GM11168 (cell line): ENCODE data around the gene DNAJC11.
"Not testable (repeated sequence)": the region's sequence is repeated elsewhere in the genome, so short reads cannot be mapped to it uniquely, and the experiment has no call there.

Experiments used
- in situ Hi-C: fragments of 300-500 bp; cut with MboI; formaldehyde crosslinking; loops from one replicate; pipeline ENCODE4 v1.12.0; 2022; ENCODE audit warnings: low sequenced_read_pairs; ENCODE audit not compliant: unreplicated experiment

DNAJC11 gene

DNA sequence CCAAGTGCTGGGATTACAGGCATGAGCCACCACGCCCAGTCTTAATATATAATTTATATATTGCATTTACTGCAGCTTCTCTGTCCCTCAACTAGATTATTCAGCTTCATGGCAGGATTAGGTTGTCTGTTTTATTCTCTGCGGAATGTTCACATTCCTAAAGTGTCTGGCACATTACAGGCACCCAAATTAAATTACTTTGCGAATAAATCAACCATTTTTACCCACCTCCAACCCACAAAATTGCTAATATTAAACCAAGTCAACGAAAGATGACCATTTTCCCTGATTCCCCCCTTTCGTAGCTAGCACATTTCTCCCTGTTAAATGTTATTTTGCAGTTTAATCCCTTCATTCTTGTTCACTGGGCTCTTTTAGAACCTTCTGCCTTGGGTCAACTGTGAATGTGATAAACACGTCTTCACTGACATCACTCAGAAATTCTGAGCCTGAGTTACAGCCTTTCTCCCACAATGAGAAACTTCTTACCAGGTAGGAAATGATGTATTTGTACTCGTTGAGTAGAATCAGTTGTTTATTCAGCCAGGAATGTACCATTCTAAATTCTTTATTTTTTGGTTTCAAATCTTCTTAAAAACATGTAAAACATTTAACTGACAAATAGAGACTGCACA lies 41.1 kb downstream of the DNAJC11 start:
- in situ Hi-C loops = no loop called here

DNA sequence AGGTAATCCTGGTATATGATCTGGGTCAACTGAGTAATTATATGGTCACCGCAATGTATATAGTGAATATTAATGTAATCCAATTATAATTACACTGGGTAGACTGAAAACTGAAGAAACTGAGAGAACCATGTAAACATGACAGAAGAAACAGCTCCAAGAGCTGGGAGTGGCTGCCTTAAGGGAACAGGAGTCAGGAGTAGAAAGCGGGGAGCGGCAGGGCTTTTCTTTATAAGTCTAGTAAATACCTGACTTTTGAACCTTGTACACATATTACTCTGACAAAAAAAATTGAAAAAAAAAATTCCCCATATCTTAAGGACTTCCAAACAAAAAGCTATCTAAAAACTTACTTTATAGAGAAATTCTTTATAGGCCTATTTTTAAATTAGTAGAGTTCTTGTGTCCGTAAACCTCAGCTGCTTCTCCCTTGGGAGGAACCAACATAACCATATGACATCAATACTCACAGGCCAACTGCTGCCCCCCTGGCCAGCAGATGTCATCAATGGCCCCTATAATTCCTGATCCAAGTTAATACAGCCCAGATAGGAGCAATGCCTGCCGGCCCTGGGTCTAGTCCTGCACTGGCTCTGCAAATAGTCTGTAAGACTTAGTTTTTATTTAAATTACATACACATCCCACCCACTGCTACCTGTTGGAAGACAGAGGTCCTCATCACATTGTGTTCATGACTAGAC lies 43.1 kb downstream of the DNAJC11 start:
- in situ Hi-C loops = no loop called here

GRCh38 chr1:6657138-6657537 lies 44.5 kb downstream of the DNAJC11 start:
- in situ Hi-C loops = no loop called here

DNA sequence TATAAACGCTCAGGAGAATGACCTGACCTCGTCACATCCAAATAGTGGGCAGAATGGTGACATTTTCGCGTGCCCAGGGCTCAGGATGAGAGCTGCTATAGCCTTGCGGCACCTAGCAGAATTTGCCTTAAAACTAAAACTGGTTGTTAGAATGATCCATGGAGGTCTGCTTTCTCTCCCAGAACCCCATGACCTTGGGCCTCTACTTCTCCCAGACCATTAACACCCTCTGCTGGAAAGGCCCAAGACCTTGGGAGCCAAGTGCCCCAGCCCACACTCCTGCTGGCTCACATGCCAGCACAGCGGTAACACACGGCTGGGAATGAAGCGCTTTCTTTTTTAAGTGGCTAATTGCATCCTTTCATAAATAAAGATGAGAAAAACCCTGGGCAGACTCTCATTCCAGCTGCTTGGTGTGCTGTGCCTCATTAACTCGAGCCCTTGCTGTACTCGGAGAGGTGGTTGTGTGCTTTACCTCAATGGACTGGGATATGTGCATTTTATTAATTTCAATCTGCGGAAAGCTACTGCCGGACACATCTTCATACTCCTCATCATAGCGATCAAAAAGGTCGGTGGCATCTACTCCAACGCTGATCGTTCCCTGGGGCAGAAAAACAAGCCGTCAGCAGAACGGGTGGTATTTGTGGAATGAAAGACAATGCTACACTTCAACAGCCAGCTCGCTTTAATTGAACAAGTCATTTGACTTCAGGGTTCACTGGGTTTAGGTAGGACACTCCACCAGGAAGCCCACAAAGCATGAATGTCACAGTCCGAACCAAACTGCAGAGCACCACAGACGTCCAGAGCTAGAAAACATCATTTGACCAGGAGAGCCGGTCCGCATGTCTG lies 48.0 kb downstream of the DNAJC11 start:
- in situ Hi-C loops = no loop called here

GRCh38 chr1:6652986-6653385 lies 48.6 kb downstream of the DNAJC11 start:
- in situ Hi-C loops = no loop called here

DNA sequence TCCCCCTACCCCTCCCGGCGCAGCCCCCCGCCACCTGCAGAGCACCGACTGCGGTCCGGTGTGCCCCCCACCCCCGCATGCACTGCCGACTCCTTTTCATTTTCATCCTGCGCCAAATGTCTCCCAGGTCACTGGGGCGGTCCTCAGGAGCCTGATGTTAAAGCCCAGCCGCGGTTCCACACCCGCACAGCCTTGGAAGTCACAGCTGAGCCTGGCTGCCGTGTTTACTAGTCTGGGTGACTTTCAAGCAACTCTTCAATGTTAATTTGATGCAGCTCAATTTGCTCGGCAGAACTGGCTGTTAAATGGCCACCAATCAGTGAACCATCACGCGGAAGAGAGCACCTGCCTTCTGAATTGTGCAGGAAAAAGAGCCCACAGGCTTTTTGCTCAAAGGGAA lies 49.7 kb downstream of the DNAJC11 start:
- in situ Hi-C loops = no loop called here

DNA sequence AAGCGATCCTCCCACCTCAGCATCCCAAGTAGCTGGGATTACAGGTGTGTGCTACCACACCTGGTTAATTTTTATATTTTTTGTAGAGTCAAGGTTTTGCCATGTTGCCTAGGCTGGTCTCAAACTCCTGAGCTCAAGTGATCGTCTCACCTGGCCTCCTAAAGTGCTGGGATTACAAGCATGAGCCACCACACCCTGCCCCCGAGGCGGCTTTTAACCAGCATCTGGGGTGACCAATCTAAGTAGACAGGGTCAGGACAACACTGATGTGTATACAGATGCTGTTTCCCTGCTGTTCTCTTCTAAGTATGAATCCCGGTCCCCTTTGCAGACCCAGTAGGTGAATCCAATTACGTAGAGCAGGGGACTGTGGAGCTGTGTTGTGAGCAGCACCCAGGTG lies 53.1 kb downstream of the DNAJC11 start:
- in situ Hi-C loops = no loop called here

GRCh38 chr1:6646499-6647148 lies 55.0 kb downstream of the DNAJC11 start:
- in situ Hi-C loops = no loop called here

DNA sequence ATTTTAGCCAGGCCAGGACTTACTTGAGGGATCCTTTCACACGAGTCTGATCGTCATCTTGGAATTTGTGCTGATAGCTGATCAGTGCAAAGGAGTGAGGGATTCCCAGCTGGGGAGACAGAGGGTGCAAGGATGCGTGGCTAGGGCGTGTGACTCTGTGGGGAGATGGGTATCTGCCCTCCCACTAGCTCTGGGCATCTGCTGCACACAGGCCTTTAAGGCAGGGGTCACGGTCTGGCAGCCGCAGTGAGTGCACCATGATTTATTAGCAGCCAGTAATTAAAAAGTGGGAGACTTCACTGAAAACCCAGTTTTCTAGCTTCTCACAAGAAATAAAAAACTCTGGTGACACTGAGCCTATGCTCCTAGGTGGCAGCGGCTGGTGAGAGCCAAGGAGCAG lies 56.6 kb downstream of the DNAJC11 start:
- in situ Hi-C loops = no loop called here

DNA sequence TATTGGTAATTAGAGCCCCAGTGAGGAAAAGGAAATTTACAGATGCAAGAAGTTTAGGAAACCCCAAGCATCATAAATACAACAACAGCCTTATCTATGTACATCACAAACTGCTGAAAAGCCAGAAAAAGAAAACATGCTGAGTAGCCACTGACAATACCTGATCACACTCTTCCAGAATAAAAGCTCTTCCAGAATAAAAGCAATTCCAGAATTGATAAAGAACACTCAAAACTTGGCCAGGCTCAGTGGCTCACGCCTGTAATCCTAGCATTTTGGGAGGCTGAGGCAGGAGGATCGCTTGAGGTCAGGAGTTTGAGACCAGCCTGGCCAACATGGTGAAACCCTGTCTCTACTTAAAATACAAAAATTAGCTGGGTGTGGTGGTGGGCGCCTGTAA lies 60.7 kb downstream of the DNAJC11 start:
- in situ Hi-C loops = not testable (repeated sequence)

- in situ Hi-C loops = no loop called here
Observed at GRCh38 chr1:6638226-6638625, 63.4 kb downstream of the DNAJC11 start.

GRCh38 chr1:6637770-6638169 lies 63.8 kb downstream of the DNAJC11 start:
- in situ Hi-C loops = no loop called here

DNA sequence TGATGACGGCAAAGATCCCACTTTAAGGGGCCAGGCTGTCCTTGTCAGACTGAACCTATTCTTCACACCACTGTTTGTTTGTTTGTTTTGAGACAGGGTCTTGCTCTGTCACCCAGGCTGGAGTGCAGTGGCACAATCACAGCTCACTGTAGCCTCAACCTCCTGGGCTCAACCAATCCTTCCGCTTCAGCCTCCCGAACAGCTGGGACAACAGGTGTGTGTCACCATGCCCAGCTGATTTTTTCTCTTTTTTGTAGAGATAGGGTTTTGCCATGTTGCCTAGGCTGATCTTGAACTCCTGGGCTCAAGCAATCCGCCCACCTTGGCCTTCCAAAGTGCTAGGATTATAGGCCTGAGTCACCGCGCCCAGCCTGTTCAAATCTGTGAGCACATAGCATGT lies 64.8 kb downstream of the DNAJC11 start:
- in situ Hi-C loops = not testable (repeated sequence)

GRCh38 chr1:6635910-6636760 lies 65.5 kb downstream of the DNAJC11 start:
- in situ Hi-C loops = no loop called here

DNA sequence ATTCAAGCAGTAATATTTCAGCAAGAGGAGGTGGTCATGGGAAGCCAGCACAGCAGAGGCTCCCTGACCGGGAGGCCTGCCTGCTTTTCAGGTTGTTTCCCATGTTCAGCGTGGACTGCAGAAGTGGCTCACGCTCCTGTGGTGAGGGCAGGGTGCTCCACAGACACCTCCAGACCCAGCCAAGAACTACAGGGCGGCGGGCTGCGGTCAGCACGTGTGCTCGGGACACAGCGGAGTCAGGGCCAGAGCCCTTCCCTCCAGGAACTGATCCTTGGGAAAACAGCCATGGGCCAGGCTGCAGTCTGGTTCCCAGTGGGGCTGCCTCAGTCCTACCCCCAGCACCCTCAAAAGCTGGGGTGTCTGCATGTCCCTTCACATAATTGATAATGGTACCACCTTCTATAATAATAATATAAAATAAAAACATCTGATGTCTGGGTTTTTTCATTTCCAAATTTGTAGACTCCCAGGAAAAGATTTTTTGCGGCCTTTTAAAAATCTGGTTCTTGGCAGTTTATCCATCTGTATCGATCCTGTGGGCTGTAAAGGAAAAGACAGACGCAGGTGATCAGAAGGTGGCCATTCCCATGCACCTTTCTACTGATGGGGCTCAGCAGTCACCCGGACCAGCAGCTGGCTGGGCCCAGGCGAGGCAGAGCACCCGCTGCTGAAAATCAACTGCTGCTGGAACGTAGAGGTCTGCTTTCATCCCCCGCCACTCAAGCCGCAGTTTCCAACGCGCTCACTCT lies 66.3 kb downstream of the DNAJC11 start:
- in situ Hi-C loops = no loop called here

DNA sequence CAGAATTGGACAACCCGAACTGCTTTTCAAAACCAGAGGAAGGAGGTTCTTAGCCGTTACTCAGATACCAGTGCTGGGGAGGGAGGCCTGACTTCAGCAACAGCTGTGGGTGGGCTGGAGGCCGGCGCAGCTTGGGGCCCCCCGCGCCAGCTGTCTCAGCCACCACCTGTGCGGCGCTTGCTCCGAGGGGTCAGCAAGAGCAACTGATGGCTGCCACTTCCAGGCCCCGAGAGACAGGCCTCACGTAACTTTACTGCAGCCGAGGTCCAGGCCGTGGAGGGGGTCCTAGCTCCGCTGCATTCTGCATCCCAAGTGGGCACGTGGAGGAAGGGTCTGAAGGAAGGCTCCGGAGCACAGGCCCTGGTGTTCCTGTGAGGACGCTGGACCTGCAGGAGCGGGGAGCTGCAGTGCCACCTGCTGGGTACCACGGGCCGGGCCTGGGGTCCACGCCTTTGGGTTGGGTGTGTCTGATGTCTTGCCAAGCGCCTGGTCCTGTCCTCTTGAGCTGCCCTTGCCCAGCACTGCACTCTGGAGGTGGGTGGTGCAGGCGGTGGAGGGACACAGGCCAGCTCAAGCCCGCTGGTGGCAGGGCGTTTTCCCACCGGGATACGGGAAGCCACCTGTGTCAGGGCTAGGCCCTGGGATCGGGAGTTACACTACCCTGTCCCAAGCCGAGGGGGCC lies 67.1 kb downstream of the DNAJC11 start:
- in situ Hi-C loops = no loop called here

DNA sequence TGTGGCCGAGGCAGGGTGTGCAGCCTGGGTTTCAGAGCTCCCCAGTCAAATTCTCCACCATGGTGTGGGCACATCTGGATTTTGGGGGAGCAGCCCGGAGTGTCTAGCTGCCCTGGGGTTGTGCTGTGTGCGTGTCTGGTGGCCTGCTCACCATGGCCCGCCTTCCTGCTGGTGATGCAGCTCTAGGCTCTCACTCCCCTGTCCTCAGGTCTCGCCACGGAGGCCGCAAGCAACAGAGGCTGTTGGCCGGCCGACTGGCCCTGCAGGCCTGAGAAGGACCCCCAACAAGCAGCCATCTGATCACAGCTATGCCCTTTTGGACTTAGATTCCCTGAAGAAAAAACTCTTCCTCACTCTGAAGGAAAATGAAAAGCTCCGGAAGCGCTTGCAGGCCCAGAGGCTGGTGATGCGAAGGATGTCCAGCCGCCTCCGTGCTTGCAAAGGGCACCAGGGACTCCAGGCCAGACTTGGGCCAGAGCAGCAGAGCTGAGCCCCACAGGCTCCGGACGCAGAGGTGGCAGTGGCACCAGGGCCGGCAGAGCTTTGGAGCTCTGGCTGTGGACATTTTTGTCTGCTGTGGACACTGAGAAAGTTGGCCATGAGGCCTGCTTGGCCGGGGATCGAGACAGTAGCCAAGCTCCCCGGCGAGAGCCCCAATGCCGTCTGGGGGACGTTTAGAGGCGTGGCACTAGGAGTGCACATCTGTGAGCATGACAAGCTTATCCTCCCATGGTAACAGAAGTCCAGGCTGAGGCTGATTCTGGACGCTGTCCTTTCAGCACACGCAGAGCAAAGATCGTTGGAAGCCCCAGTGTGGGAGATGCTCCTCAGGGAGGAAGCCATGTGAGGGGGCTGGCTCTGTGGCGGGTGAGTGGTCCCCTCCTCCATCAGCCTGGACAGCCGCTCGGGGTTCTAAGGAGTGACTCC lies 68.8 kb downstream of the DNAJC11 start:
- in situ Hi-C loops = no loop called here

- in situ Hi-C loops = no loop called here
Observed at GRCh38 chr1:6631058-6631457, 70.6 kb downstream of the DNAJC11 start.
